SK-N-SH (cell line): ENCODE data around the gene GRAMD2A. TPM values are rescaled to one million over a fixed set of nuclear protein-coding genes. Genes with fewer than 3 reads are reported as not detected.
A peak's percentile ranks its signal among the peaks of the same experiment; 100 is the strongest.

ENCODE experiments used
- CTCF ChIA-PET: fragments of 300-600, 350-600 bp; formaldehyde crosslinking; extraction: SDS; loops from one replicate; lab custom pipeline; 2021; lab: Yijun Ruan, JAX
- POLR2A ChIA-PET: fragments of 350-600 bp; sonication (Branson Sonifier 250); formaldehyde crosslinking; extraction: SDS; loops from one replicate; lab custom pipeline; 2020; ENCODE audit warnings: antibody characterized with exemption, inconsistent platforms; lab: Yijun Ruan, JAX
- DNase-seq: peaks from one replicate; pipeline ENCODE4 v3.0.0; 2012
- H2AFZ ChIP-seq: fragments of 200-600 bp; sonication (generic); 2 replicates; pipeline ENCODE4 v1.8.1; 2016; ENCODE audit warnings: antibody characterized with exemption, mild to moderate bottlenecking, low read depth
- H3F3A ChIP-seq: fragments of 200-600 bp; sonication (generic); replicated peaks from 2 replicates; pipeline ENCODE3; 2016; ENCODE audit warnings: antibody characterized with exemption, mild to moderate bottlenecking; ENCODE audit not compliant: insufficient read depth
- H3K27ac ChIP-seq, 2 experiments: fragments of 200-500 bp in 1 of 2; fragments of 200-600 bp in 1 of 2; sonication (Bioruptor generic) in 1 of 2; sonication (generic), shearing (Covaris generic) in 1 of 2; 2 replicates each; pipeline versions ENCODE4 v1.5.1 to v1.6.1; 2014 to 2016; ENCODE audit warnings: low read depth in 2 of 2, inconsistent platforms in 1 of 2, low read length in 1 of 2, mild to moderate bottlenecking in 1 of 2, mixed read lengths in 1 of 2
- H3K27me3 ChIP-seq: fragments of 200-600 bp; sonication (generic), shearing (Covaris generic); 2 replicates; pipeline ENCODE4 v1.6.1; 2016; ENCODE audit warnings: mixed run types; ENCODE audit not compliant: insufficient read depth
- H3K36me3 ChIP-seq, 2 experiments: fragments of 200-500 bp in 1 of 2; fragments of 200-600 bp in 1 of 2; sonication (Bioruptor generic) in 1 of 2; sonication (generic) in 1 of 2; replicated peaks in 1 of 2; 2 replicates each; pipeline versions ENCODE3 to v1.5.1; 2014 to 2016; ENCODE audit warnings: low read length in 1 of 2, mild to moderate bottlenecking in 1 of 2; ENCODE audit not compliant: insufficient read depth in 2 of 2, control insufficient read depth in 1 of 2
- H3K4me1 ChIP-seq, 2 experiments: fragments of 200-500 bp in 1 of 2; fragments of 200-600 bp in 1 of 2; sonication (Bioruptor generic) in 1 of 2; sonication (generic), shearing (Covaris generic) in 1 of 2; 2 replicates each; pipeline versions ENCODE4 v1.5.1 to v1.6.1; 2014 to 2016; ENCODE audit warnings: low read depth in 1 of 2, low read length in 1 of 2, mixed run types in 1 of 2; ENCODE audit not compliant: insufficient read depth in 2 of 2, control insufficient read depth in 1 of 2
- H3K4me2 ChIP-seq: fragments of 200-600 bp; sonication (generic), shearing (Covaris generic); 2 replicates; pipeline ENCODE4 v1.6.1; 2017; ENCODE audit warnings: mixed run types
- H3K4me3 ChIP-seq, 2 experiments: fragments of 200-500 bp in 1 of 2; fragments of 200-600 bp in 1 of 2; sonication (Bioruptor generic) in 1 of 2; sonication (generic), shearing (Covaris generic) in 1 of 2; 2 replicates each; pipeline versions ENCODE4 v1.5.1 to v1.8.1; 2014 to 2016; ENCODE audit warnings: low read depth in 2 of 2, inconsistent platforms in 1 of 2, low read length in 1 of 2, mild to moderate bottlenecking in 1 of 2, mixed read lengths in 1 of 2, moderate library complexity in 1 of 2
- H3K79me2 ChIP-seq: fragments of 200-600 bp; sonication (generic); 2 replicates; pipeline ENCODE4 v1.8.1; 2017; ENCODE audit warnings: mild to moderate bottlenecking; ENCODE audit not compliant: insufficient read depth
- H3K9ac ChIP-seq: fragments of 200-600 bp; sonication (generic); 2 replicates; pipeline ENCODE4 v1.6.1; 2017; ENCODE audit warnings: mixed run types
- H3K9me2 ChIP-seq: fragments of 200-600 bp; sonication (generic); 2 replicates; pipeline ENCODE4 v1.6.1; 2017; ENCODE audit warnings: mixed run types
- H3K9me3 ChIP-seq: fragments of 200-600 bp; sonication (generic); 2 replicates; pipeline ENCODE4 v1.6.1; 2017; ENCODE audit warnings: mixed run types, mild to moderate bottlenecking, moderate library complexity
- H4K20me1 ChIP-seq: fragments of 200-600 bp; sonication (generic); 2 replicates; pipeline ENCODE4 v1.6.1; 2017; ENCODE audit warnings: mild to moderate bottlenecking, mixed run types; ENCODE audit not compliant: insufficient read depth
- CHD2 ChIP-seq: fragments of 150-350 bp; IDR thresholded peaks from 2 replicates; pipeline ENCODE4 v1.6.1; 2018; ENCODE audit warnings: low read length; ENCODE audit not compliant: partially characterized antibody
- GATA2 ChIP-seq: sonication (generic); formaldehyde crosslinking; IDR thresholded peaks from 2 replicates; pipeline ENCODE4 v1.5.0; 2020; ENCODE audit warnings: mild to moderate bottlenecking, missing genetic modification reagents
- JUND ChIP-seq: IDR thresholded peaks from 2 replicates; pipeline ENCODE4 v1.4.0; 2012
- MEF2A ChIP-seq: IDR thresholded peaks from 2 replicates; pipeline ENCODE4 v1.4.0; 2012; ENCODE audit warnings: low read depth, borderline replicate concordance
- MXI1 ChIP-seq: IDR thresholded peaks from 2 replicates; pipeline ENCODE4 v1.6.1; 2012; ENCODE audit warnings: mild to moderate bottlenecking, low read depth, low read length, improper control_type of control experiment
- RAD21 ChIP-seq: IDR thresholded peaks from 2 replicates; pipeline ENCODE4 v1.6.1; 2012; ENCODE audit warnings: mild to moderate bottlenecking, low read length
- SMC3 ChIP-seq: IDR thresholded peaks from 2 replicates; pipeline ENCODE4 v1.6.1; 2012; ENCODE audit warnings: low read depth, low read length, improper control_type of control experiment
- TAF1 ChIP-seq: IDR thresholded peaks from 2 replicates; pipeline ENCODE4 v1.6.1; 2012; ENCODE audit warnings: low read depth, mild to moderate bottlenecking, low read length, moderate library complexity, borderline replicate concordance
- TCF12 ChIP-seq: IDR thresholded peaks from 2 replicates; pipeline ENCODE4 v1.4.0; 2012
- YY1 ChIP-seq: IDR thresholded peaks from 2 replicates; pipeline ENCODE4 v1.4.0; 2012; ENCODE audit warnings: low read depth, mild to moderate bottlenecking
- WGBS: methylation state at CpG from one replicate; pipeline ENCODE4 v1.1.6; 2017; ENCODE audit warnings: low lambda C conversion rate; 5-methylcytosine and 5-hydroxymethylcytosine counted together
- polyA plus RNA-seq, 3 experiments: library from polyadenylated mRNA; depleted of rRNA; stranded (reverse); fragments of >200 nt; gene quantifications; 2 replicates each; pipeline ENCODE4 v1.2.3, GENCODE V29; 2012
- TF ChIP-seq, protein P1 (sequence below): IDR thresholded peaks from 2 replicates; pipeline ENCODE4 v1.6.1; 2012; ENCODE audit warnings: mild to moderate bottlenecking, low read depth, low read length, moderate library complexity
- TF ChIP-seq, protein P2 (sequence below): IDR thresholded peaks from 2 replicates; pipeline ENCODE4 v1.4.0; 2012; ENCODE audit warnings: low read depth, borderline replicate concordance
- TF ChIP-seq, protein P3 (sequence below): IDR thresholded peaks from 2 replicates; pipeline ENCODE4; 2012
- TF ChIP-seq, protein P4 (sequence below): fragments of 150-350 bp; IDR thresholded peaks from 2 replicates; pipeline ENCODE4 v1.6.1; 2017; ENCODE audit warnings: antibody characterized with exemption, low read length, low read depth, borderline replicate concordance

Gene GRAMD2A
- polyA plus RNA-seq, 1 of the 3 experiments (the other 2 are of a cell fraction), result 0.10 TPM

GRCh38 chr15:72236381-72237003 is 38.9 kb upstream of the GRAMD2A start:
- Histone ChIP-seq H2AFZ (no peak overlapping the region), H4K20me1 (no peaks in the 10 kb centered on the region), H3K9me2 (no peaks in the 10 kb centered on the region), H3K9ac (peak overlapping the region; percentile 88), H3K27me3 (no peaks in the 10 kb centered on the region), H3K4me3 (peak overlapping the region; percentile 40 to 73; a peak in 3 of 4 replicates), H3F3A (peaks cover 42% of the 10 kb centered on the region), H3K79me2 (peaks cover 36% of the 10 kb centered on the region), H3K9me3 (no peaks in the 10 kb centered on the region), H3K4me2 (peak overlapping the region; percentile 94), H3K36me3 (peaks cover 2 to 14% of the 10 kb centered on the region in 2 experiments), H3K4me1 (peaks cover 11 to 26% of the 10 kb centered on the region in 2 experiments), H3K27ac (peak overlapping the region; percentile 78 to 99)
- DNase-seq, result no peak
- no peak for TF ChIP-seq TAF1
- no peak for TF ChIP-seq SMC3
- TF ChIP-seq JUND, result no peak
- no peak for TF ChIP-seq YY1
- TF ChIP-seq, protein P1, sequence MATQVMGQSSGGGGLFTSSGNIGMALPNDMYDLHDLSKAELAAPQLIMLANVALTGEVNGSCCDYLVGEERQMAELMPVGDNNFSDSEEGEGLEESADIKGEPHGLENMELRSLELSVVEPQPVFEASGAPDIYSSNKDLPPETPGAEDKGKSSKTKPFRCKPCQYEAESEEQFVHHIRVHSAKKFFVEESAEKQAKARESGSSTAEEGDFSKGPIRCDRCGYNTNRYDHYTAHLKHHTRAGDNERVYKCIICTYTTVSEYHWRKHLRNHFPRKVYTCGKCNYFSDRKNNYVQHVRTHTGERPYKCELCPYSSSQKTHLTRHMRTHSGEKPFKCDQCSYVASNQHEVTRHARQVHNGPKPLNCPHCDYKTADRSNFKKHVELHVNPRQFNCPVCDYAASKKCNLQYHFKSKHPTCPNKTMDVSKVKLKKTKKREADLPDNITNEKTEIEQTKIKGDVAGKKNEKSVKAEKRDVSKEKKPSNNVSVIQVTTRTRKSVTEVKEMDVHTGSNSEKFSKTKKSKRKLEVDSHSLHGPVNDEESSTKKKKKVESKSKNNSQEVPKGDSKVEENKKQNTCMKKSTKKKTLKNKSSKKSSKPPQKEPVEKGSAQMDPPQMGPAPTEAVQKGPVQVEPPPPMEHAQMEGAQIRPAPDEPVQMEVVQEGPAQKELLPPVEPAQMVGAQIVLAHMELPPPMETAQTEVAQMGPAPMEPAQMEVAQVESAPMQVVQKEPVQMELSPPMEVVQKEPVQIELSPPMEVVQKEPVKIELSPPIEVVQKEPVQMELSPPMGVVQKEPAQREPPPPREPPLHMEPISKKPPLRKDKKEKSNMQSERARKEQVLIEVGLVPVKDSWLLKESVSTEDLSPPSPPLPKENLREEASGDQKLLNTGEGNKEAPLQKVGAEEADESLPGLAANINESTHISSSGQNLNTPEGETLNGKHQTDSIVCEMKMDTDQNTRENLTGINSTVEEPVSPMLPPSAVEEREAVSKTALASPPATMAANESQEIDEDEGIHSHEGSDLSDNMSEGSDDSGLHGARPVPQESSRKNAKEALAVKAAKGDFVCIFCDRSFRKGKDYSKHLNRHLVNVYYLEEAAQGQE, result no peak
- ChIA-PET CTCF (interaction anchor here (1.2 to 2.3 kb wide), 2 partner anchors 10 to 37 kb away, joined by 5 to 10 read pairs; no protein-coding TSS in a partner anchor), POLR2A (no interaction called here)
- 90% methylated on average over 2 of the region's 2 CpGs for WGBS

GRCh38 chr15:72235298-72235697 is 37.7 kb upstream of the GRAMD2A start:
- no peak overlapping the region for H3K4me3 ChIP-seq
- no peaks in the 10 kb centered on the region for H3K27me3 ChIP-seq
- no peak overlapping the region for H3K4me2 ChIP-seq
- H2AFZ ChIP-seq, result no peak overlapping the region
- no peak overlapping the region for H3K9ac ChIP-seq
- peaks cover 0 to 4% of the 10 kb centered on the region in 2 experiments for H3K36me3 ChIP-seq
- H3K4me1 ChIP-seq, result peaks cover 11 to 26% of the 10 kb centered on the region in 2 experiments
- peaks cover 45% of the 10 kb centered on the region for H3K79me2 ChIP-seq
- no peaks in the 10 kb centered on the region for H4K20me1 ChIP-seq
- 96% methylated on average over 4 of the region's 4 CpGs for whole genome bisulfite sequencing
- H3K9me3 ChIP-seq, result no peaks in the 10 kb centered on the region
- ChIA-PET POLR2A (no interaction called here), CTCF (interaction anchor here (0.8 kb wide), 1 partner anchor 9 kb away, joined by 3 read pairs; no protein-coding TSS in a partner anchor)
- TF ChIP-seq SMC3 (no peak), GATA2 (no peak), CHD2 (no peak), MEF2A (no peak), RAD21 (no peak), TCF12 (no peak), MXI1 (no peak)
- TF ChIP-seq, protein P2, sequence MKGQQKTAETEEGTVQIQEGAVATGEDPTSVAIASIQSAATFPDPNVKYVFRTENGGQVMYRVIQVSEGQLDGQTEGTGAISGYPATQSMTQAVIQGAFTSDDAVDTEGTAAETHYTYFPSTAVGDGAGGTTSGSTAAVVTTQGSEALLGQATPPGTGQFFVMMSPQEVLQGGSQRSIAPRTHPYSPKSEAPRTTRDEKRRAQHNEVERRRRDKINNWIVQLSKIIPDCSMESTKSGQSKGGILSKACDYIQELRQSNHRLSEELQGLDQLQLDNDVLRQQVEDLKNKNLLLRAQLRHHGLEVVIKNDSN, result no peak
- TF ChIP-seq, protein P3, sequence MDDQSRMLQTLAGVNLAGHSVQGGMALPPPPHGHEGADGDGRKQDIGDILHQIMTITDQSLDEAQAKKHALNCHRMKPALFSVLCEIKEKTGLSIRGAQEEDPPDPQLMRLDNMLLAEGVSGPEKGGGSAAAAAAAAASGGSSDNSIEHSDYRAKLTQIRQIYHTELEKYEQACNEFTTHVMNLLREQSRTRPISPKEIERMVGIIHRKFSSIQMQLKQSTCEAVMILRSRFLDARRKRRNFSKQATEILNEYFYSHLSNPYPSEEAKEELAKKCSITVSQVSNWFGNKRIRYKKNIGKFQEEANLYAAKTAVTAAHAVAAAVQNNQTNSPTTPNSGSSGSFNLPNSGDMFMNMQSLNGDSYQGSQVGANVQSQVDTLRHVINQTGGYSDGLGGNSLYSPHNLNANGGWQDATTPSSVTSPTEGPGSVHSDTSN, result no peak
- TF ChIP-seq, protein P4, sequence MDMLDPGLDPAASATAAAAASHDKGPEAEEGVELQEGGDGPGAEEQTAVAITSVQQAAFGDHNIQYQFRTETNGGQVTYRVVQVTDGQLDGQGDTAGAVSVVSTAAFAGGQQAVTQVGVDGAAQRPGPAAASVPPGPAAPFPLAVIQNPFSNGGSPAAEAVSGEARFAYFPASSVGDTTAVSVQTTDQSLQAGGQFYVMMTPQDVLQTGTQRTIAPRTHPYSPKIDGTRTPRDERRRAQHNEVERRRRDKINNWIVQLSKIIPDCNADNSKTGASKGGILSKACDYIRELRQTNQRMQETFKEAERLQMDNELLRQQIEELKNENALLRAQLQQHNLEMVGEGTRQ, result no peak
- no peak for DNase-seq
- no peaks in the 10 kb centered on the region for H3K9me2 ChIP-seq
- no peak overlapping the region for H3K27ac ChIP-seq
- peaks cover 43% of the 10 kb centered on the region for H3F3A ChIP-seq
